Measurements from ENCODE around the gene UBE2A. TPM values are rescaled to one million over a fixed set of nuclear protein-coding genes. Genes with fewer than 3 reads are reported as not detected.
A peak's percentile ranks its signal among the peaks of the same experiment; 100 is the strongest.

UBE2A gene
- total and polyA plus RNA-seq, 2 donors (not counting 3 experiments of a cell fraction or from before 2014, with no cell fraction given): 40.7 to 66.9 TPM

DNA sequence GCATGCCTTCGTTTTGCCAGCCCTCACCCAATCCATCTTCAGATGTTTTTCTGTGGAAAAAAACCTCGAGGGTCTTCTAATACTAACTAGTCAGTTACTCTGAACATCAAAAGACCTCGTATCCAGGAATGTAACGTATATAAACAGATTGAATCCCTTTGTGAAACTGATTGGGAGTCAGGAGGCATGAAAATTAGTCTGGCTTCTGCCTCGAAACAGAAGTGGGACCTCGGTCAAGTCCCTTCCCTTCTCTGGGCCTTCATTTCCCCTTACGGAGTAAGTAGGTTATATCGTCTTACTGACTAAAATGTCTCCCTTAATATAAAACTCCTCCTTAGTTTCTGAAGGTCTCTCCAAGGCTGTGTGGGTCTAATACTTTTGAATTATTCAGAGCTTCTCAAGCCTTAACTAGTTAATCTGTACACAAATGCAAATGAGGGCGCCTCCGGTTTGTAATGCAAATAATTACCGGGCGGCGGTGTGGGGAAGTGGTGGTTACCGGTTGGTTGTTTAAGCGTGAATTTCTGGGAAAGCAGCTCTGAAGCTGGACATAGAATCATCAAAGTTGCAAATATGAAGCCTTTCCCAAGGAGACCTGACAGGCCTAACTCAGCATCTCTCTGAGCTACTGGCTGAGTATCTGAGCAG is 43.3 kb downstream of the UBE2A start:
- Histone ChIP-seq H3K4me2 (ENCODE audit: insufficient read depth, low read length) (no peak overlapping the region), H3K9me3 (replicated peaks; ENCODE audit: control insufficient read depth, insufficient read depth, low read length) (no peaks in the 10 kb centered on the region), H3K4me1 (ENCODE audit: control insufficient read depth, extremely low read depth, insufficient read depth, low read length) (peaks cover 7% of the 10 kb centered on the region), H3K4me3 (replicated peaks in 1 of 3; ENCODE audit: insufficient read depth in 1 of 3, low read depth in 1 of 3, low read length in 3 of 3) (no peak overlapping the region), H3K27me3 (ENCODE audit: control insufficient read depth in 2 of 2, insufficient read depth in 2 of 2, low read length in 2 of 2) (no peaks in the 10 kb centered on the region), H3K9me1 (replicated peaks; ENCODE audit: control insufficient read depth, extremely low read depth, insufficient read depth, low read length) (no peaks in the 10 kb centered on the region), H3K79me2 (ENCODE audit: control insufficient read depth, insufficient read depth, low read length) (no peaks in the 10 kb centered on the region), H3K27ac (ENCODE audit: insufficient read depth, low read depth, low read length) (no peak overlapping the region), H3K36me3 (ENCODE audit: control insufficient read depth in 2 of 2, extremely low read depth in 1 of 2, insufficient read depth in 2 of 2, low read length in 2 of 2) (no peaks in the 10 kb centered on the region), H4K20me1 (replicated peaks; ENCODE audit: control insufficient read depth, extremely low read depth, insufficient read depth, low read length) (no peaks in the 10 kb centered on the region), H2AFZ (ENCODE audit: low read depth, low read length) (no peak overlapping the region), H3K9ac (replicated peaks; ENCODE audit: extremely low read depth, insufficient read depth, low read length) (no peak overlapping the region)
- intact Hi-C loops (cut with micrococcal nuclease): no loop called here
- BruUV-seq (replicated peaks): TSS peak; percentile 35
- no peak for FAIRE-seq
- dilution Hi-C loops (cut with MboI; ENCODE audit: extremely low pct_ligation_motif_present, low sequenced_read_pairs): no loop called here
- TF ChIP-seq, protein P1, sequence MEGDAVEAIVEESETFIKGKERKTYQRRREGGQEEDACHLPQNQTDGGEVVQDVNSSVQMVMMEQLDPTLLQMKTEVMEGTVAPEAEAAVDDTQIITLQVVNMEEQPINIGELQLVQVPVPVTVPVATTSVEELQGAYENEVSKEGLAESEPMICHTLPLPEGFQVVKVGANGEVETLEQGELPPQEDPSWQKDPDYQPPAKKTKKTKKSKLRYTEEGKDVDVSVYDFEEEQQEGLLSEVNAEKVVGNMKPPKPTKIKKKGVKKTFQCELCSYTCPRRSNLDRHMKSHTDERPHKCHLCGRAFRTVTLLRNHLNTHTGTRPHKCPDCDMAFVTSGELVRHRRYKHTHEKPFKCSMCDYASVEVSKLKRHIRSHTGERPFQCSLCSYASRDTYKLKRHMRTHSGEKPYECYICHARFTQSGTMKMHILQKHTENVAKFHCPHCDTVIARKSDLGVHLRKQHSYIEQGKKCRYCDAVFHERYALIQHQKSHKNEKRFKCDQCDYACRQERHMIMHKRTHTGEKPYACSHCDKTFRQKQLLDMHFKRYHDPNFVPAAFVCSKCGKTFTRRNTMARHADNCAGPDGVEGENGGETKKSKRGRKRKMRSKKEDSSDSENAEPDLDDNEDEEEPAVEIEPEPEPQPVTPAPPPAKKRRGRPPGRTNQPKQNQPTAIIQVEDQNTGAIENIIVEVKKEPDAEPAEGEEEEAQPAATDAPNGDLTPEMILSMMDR (IDR thresholded peaks at IDR 0.05; ENCODE audit: extremely low read depth in 1 of 2, insufficient read depth in 1 of 2, low read depth in 1 of 2, low read length in 2 of 2): no peak
- no peak for TF ChIP-seq FOS (IDR thresholded peaks at IDR 0.05; ENCODE audit: borderline replicate concordance, insufficient read depth, low read length)
- no peak for TF ChIP-seq POLR2AphosphoS5 (IDR thresholded peaks at IDR 0.05; ENCODE audit: insufficient read depth, low read depth, low read length)
- no peak for TF ChIP-seq GATA2 (IDR thresholded peaks at IDR 0.05; ENCODE audit: insufficient read depth, insufficient read length, low read depth, low read length)
- TF ChIP-seq POLR2A (IDR thresholded peaks at IDR 0.05; ENCODE audit: low read depth, low read length): no peak
- TF ChIP-seq, protein P2, sequence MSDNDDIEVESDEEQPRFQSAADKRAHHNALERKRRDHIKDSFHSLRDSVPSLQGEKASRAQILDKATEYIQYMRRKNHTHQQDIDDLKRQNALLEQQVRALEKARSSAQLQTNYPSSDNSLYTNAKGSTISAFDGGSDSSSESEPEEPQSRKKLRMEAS (IDR thresholded peaks at IDR 0.05; ENCODE audit: insufficient read depth, insufficient read length): no peak
- no peak for TF ChIP-seq JUN (IDR thresholded peaks at IDR 0.05; ENCODE audit: borderline replicate concordance, insufficient read depth, insufficient read length, low read depth)
- TF ChIP-seq EZH2 (IDR thresholded peaks at IDR 0.05; ENCODE audit: borderline replicate concordance, low read depth, low read length, severe bottlenecking): no peak
- no peak for DNase-seq (ENCODE audit: low read depth, low spot score)
- POLR2A ChIA-PET: no interaction called here
- CTCF ChIA-PET: interaction anchor here (0.9 to 1.6 kb wide), 2 partner anchors 14 to 112 kb away, joined by 3 read pairs; no protein-coding TSS in a partner anchor
